ENCODE data around the gene FBLN1.
"Not testable (repeated sequence)": the region's sequence is repeated elsewhere in the genome, so short reads cannot be mapped to it uniquely, and the experiment has no call there.

The FBLN1 gene

DNA sequence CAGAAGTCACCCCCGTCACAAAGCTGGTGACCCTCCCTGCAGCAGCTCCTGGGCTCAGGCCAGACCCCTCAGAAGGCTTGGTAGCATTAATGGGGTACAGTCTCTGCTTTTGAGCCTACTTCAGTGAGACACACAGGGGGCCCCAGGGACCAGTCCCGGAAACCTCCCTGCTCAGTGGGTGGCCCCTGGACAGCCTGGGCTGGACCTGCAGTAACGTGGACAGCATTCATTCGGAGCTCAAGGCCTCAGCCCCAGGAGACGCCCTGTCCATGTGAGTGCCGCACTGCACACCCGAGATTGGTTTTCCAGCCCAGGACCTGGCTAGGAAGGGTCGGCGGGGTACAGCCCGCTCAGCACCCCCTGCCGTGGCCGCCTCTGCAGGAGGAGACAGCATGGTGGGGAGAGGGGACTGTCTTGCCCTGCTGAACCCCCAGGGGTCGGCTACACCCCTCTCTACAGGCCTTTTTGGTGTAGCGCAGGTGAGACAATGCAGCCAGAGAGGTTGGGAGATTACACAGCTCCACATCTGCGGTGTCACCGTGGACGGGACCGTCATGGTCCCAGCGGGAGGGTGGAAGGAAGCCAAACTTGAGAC is 83.4 kb downstream of the FBLN1 start:
- no peak for DNase-seq (ENCODE audit: low spot score)

DNA sequence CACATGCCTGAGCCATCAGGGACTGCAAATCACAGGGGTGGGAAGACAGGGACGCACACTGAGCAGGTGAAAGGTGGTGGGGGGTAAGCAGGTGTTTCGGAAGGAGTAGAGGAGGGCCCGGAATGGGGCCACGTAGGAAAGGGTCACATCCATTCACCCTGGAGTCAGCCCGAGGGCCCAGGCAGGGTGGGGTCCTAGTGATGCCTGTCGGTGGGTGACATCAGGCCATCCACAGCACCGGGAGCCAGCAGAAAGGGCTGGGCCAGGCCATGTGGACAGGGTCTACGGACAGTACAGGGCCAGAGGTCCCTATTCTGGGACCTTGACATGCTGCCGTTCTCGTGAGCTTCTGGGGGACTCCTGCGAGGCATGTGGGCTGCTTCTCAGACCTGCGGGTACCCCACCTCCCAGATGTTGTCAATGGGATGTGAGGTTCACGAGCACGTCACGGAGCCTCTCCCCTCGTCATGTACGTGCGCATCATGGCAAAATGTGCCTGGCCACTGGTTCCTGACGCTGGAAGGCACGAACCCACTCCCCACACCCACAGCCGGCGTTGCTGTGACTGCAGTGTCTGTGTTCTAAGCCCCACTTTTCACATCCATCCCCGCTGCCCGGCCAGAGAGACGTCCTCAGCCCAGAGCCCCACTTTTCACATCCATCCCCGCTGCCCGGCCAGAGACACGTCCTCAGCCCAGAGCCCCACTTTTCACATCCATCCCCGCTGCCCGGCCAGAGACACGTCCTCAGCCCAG is 84.1 kb downstream of the FBLN1 start:
- DNase-seq (ENCODE audit: low spot score), result no peak

DNA sequence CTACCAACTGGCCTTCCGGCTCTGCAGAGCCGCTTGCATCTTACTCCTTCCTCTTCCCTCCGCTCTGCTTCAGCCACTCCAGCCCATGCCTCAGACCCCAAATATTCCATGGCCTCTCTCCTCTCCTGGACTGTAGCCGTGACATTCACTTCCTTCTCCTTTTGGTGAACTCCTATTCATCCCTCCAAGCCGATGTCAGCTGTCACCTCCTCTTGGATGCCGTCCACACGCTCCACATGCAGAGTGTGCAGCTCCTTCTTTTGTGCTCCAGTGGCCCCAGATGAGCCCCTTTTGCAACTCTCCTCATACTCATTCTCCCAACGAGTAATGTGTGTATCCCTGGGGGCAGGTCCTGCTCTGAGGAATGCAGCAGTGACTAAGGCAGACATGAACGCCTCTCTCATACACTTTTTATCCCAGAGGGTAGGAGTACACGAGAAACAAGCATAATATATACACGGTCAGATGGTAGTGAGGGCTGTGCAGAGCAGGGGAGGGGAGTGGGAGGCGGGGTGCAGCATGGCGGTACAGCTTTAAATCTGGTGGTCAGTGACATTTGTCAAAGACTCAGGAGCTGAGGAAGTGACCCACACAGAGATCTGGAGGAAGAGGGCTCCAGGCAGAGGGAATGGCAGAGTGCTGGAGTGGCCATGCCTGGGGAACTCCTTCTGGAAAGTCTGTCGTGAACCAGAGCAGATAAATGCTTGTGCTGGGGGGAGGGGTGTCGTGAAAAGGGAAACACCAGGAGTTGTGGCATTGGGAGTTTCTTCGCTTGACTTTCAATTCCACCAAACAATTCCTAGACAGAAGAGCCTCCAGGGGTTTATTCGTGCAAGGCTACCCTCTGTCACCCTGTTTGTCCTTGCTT is 85.2 kb downstream of the FBLN1 start:
- DNase-seq (ENCODE audit: low spot score), result no peak

DNA sequence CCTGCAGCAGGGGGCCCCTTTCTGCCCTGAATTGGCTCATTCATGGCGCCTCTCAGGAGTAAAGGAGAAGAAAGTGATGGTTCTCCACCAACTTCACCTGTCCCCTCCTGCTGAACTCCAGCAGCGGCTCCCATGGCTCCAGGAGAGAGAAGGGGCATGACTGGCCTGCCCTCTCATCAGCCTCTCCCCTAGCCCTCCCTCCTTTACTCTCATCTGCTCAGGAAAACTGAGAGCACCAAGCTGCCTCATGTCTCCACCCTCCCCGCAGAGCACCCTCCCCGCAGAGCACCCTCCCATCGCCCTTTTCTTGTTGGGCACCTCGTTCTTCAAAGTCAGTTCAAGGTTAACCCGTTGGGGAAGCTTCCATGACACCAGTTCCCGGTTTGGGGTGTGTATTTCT is 86.9 kb downstream of the FBLN1 start:
- no peak for DNase-seq (ENCODE audit: low spot score)

DNA sequence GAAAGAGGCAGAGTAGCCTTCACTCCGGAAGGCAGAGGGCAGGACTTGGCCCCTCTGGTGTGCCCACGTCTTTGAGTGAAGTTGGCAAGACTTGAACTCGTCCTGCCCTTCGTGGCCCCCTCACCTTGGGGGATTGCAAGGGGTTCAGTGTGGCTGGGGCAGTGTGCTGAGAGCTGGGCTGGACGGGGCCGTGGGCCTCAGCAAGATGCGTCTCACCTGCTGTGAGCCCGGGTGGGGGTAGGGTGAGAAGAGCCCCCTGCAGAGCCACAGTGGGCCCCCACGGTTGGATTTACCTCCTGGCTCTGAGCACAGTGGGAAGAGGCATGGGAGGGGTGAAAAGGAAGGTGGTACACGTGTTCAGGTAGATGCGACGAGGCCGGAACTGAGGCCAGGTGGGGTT is 87.6 kb downstream of the FBLN1 start:
- no peak for DNase-seq (ENCODE audit: low spot score)

DNA sequence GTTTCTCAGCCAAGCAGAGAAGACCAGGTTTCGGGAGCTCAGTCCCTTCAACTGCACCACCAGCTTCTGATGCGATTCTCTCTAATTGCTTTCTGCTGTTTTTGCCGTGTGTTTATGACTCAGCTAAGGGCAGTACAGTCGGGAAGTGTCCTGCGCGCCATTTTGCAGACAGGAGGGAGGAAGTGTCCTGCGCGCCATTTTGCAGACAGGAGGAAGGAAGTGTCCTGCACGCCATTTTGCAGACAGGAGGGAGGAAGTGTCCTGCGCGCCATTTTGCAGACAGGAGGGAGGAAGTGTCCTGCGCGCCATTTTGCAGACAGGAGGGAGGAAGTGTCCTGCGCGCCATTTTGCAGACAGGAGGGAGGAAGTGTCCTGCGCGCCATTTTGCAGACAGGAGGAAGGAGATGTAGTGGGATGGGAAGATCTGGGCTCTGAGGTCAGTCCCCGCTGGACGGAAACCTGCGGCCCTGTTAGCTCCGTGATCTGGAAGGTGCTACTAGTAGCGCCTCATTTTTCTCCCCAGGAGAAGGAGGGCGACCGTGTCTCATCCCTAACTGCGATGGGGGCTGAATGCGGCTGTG is 89.0 kb downstream of the FBLN1 start:
- not testable (repeated sequence) for DNase-seq (ENCODE audit: low spot score)

DNA sequence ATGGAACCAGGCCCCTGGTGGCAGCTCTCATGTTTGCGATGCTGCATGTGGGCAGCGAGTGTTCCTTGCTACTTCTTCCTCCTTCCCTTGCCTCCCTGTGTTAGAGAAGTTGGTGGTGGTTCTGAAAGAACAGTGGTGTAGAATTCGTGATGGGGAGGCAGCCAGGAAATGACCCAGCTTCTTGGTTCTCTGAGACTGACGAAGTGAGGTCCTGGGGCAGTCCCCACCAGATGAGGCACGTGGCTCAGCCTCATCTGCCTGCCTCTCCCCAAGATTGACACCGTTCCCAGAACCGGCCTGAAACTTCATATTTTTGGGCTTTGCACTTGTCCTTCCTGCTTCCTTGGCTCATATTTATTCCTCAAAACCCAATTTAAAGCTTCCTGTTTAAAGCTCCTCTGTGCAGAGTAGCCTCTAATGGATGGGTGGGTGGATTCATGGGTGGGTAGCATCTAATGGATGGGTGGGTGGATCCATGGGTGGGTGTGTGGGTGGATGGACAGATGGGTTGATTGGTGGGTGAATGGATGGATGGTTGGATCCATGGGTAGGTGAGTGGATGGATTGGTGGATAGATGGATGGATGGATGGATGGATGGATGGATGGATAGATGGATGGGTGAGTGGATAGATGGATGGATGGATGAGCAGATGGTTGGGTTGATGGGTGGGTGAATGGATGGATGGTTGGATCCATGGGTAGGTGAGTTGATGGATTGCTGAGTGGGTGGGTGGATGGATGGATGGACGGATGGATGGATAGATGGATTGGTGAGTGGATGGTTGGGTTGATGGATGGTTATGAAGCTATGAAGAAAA is 91.6 kb downstream of the FBLN1 start:
- DNase-seq (ENCODE audit: low spot score), result no peak

DNA sequence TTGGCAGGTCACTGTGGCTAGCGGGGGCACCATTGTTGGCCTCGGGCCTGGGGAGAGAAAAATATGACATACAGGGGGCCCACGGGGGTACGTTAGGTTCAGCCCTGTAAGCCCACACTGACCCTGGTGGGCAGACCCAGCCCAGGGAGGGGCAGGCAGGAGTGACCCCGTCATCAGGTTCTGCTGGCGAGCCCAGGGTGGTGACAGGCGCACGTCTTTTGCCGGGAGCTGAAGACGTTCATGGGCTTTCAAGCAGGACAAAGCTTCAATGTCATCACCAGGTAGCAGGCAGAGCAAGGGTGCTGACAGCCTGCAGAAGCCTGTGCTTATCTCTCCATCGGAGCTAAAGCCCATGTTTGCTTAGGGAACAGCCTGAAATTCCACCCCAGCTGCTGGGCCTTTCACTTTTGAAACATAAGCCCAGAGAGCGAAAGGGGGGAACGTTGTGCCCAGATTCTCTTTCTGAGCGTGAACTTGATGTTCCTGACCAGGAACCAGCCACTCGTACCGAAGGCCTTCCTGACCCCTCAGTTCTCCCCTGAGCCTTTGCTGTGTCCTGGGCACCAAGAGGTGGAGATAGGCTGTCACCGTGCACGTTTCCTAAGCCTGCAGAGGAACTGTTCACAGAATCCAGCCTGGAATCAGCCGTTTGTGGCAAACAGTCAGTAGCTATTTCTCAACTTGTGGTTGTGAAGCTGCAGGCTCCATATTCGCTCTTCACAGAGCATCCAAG is 94.9 kb downstream of the FBLN1 start:
- no peak for DNase-seq (ENCODE audit: low spot score)

DNA sequence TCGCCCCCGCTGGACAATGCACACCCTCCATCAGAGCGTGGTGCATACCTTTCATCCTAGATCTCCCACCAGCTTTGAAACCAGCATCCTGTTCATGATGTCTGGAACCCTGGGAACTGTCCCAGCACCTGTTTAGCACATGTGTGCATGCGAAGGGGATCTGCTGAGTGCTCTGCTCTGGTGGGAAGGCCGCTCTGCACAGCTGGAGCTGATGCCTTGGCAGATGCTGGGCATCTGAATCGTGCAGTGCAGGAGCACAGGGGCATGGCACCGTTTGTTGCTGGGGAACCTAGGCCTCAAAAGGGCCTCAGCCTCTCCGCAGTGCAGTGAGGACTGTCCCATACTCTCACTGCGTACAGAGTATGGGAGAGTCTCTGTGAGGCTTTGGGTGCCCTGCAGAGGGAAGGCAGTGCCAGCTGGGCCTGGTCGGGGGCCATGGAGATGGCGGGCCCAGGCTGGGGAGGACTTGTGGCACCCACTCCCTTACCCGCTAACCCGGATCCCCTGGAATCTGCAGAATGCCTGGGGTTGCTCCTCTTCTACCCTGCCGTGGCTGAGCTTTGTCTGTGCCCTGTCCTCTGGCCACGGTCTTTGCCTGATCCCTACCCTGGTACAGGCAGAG is 96.0 kb downstream of the FBLN1 start:
- no peak for DNase-seq (ENCODE audit: low spot score)

DNA sequence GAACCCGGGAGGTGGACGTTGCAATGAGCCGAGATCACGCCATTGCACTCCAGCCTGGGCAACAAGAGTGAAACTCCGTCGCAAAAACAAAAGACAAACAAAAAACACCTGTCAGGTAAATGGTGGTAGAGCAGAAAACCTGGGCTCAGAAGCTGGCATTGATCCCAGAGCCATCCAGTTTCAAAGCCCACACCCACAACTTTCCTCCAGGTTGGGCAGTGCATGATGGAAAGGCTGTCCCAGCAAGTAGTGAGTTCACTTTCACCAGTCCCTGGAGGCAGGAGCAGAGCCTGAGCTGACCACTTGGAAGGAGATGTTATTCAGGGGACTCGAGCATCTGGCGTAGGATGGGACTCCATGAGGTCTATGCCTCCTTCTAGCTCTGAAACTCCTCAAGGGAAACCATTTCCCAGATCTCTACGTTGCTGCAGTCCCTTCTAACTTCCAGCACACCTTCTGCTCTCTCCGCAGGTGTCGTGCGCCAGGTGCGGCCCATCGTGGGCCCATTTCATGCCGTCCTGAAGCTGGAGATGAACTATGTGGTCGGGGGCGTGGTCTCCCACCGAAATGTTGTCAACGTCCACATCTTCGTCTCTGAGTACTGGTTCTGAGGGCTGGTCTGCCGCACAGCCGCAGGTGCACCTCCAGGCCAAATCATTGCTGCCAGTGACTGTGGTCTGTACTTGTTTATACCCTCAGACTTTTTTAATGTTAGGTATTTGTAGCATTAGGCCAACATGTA is 97.3 kb downstream of the FBLN1 start:
- no peak for DNase-seq (ENCODE audit: low spot score)

DNA sequence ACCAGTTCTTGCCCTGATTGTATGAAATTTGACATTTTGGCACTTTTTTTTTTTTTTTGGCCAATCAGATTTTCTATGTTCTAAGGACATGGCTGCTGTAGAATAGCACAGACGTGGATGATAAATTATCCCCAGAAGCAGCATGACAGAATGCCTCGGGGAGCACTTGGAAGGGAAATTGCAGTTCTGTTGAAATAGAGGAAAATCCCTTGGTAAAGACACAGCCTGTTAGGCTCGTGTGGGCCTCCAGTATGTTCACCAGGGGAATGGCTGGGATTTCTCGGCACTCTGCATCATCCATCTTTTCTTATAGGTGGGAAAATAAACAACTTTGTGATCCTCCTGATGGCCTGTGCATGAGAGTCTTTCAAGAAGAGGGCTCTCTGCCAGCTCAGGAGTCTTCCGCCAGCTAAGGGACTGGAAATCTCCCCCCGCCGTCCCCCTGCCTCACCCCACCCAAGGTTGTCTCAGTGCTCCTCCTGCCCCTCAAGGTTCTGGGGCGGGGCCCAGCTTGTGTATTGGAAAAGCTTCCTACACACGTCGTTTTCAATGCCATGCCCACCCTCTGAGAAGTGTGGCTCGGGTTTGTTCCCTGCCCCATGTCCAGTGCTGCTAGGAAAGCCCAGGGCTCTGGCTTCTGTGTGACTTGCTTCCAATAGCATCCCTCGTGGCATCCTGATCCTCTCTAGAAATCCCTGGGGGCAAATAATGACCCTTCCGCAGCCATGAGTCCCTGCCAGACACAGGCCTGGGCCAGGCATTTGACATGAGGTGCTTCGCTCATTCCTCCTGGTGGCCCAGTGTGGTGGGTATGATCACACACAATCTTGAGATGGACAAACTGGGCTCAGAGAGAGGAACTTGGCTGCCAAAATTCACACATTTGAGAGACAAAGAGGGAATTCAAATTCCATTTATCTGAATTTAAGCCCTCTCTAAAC is 98.4 kb downstream of the FBLN1 start:
- no peak for DNase-seq (ENCODE audit: low spot score)

DNA sequence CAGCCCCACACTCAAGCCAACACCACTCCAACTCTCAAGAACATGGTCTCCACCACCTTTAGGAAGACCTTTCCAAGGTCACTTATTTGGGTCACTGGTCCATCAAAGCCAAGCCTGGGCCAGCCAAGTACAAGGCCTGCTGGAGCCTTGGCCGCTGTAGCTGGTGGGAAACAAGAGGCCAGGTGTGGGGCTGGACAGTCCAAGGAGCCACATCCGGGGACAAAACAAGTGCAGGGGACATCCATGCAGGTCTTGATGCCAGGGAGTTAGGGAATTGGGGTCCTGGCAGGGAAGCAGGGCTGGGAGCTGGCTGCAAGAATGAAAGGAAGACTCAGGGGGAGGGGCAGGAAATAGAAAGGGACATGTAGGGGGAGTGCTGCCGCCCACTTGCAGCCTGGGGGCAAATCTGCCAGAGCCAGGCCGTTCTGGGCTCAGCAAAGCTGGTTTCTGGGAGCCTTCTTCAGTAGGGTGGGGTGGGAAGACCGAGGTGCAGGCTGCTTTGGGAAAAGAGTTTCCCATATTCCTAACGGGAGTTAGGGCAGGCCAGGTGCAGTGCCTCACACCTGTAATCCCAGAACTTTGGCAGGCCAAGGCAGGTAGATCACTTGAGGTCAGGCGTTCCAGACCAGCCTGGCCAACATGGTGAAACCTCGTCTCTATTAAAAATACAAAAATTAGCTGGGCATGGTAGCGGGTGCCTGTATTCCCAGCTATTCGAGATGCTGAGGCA is 99.5 kb downstream of the FBLN1 start:
- DNase-seq (ENCODE audit: low spot score), result no peak

DNA sequence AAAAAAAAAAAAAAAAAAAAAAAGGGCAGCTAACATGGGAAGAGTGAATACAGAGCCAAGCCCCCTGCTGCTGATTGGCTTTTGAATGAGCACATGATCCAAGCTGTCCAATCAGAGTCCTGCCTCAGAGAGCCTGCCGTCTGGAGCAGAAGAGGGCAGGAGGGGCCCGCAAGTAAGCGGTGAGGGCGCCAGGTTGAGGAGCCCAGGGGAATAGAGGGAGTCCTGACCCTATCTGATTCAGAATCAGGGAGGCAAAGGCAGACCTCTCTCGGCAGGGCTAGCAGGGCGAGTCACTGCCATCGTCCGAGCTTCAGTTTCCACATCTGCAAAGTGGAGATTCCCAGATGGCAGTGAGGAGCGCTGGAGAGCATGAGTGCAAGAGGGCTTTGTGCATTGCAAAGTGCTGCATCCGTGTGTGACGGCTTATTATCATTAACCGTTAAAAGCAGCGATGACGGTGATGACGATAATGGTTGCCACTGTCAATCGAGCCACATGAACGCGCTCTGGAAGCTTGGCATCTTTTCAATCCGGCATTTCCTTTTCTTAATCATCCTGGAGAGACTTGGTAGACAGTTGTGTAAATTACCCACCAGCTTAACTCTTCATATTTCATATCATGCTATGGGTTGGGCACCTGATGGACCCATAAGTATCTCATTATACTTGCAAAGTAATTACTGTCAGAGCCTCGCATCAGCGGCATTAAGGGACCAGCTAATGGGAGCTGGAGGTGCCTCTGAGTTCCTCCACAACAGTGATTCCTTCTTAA is 100.3 kb downstream of the FBLN1 start:
- no peak for DNase-seq (ENCODE audit: low spot score)

DNA sequence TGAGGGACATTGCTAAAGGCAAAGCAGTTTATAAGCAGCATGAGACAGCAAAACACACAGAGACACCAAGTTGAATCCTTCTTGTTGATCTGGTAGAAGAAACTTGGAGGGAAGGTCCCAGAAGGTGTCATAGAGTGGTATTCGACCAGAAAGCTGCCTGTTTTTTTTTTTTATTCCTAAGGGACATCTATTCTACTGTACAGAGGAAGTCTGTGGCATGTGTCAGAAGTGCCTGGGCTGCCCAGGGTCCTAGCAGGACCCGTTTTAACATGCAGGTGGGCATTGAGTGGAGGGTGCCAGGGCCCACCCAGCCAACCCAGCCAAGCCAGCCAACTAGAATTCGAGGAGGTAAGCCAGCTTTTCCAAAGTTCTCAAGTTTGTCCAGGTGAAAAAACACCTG is 100.9 kb downstream of the FBLN1 start:
- DNase-seq (ENCODE audit: low spot score), result no peak

DNA sequence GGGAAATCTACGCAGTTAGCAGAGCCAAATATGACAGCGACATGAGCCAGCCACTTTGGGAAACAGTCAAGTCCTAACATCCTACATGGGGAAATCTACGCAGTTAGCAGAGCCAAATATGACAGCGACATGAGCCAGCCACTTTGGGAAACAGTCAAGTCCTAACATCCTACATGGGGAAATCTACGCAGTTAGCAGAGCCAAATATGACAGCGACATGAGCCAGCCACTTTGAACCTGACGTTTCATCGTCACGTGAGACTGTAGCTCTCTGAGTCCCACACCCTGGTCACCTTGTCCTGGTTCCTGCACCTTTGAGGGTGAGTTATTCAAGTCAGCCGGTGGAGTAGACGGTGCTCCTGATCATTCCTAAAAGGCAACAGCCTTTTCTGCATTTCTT is 105.4 kb downstream of the FBLN1 start:
- peak; percentile 38 for DNase-seq (ENCODE audit: low spot score)

DNA sequence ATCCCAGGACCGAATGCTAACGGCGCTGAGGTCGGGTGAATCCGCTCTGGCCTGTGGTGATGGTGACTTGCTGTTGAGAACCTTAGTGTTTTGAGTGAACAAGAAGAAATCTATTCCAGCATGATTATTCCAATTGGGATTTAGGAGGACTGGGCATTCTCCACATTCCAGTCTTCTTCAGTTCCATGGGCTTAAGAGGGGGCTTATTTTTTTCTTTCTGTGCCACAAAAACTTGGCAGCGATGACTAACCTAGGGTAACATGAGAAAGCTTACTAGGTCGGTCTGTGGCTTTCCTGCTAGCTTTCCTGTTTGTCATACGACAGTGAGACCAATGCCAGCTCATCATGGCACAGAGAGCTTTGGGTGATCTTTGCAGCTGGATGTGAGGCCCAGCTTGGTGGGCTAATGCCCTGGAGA is 106.1 kb downstream of the FBLN1 start:
- DNase-seq (ENCODE audit: low spot score), result peak; percentile 65

DNA sequence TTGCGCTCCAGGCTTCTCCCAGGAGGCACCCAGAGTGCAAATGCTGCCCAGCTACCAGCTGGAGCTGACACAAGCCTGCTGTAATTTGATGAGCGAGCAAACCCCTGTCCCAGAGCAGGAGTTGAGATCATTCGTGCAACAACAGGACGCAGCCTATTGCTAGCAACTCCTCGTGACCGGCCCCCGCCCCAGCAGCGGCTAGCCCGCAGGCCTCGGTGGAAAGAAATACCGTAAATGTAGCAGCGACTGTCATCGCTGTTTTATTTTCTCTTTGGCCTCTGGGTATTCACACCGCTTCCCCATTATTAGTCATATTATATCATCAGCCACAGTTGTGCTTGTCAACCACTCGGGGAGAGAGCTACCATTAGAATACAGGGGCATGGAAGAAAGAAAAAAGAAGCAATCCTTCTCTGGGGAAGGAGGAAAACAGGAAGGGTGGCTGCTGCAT is 109.8 kb downstream of the FBLN1 start:
- no peak for DNase-seq (ENCODE audit: low spot score)

Measured in RKO (cell line).